IMR-90 (cell line): ENCODE data around the gene E2F4.

Source experiments
- CEBPB ChIP-seq: IDR thresholded peaks from 2 replicates; pipeline ENCODE4 v1.6.1; 2012; ENCODE audit warnings: low read depth, low read length, improper control_type of control experiment
- CHD1 ChIP-seq: IDR thresholded peaks from 2 replicates; pipeline ENCODE4 v1.6.1; 2012; ENCODE audit warnings: low read depth, low read length, improper control_type of control experiment
- CTCF ChIP-seq: conservative IDR thresholded peaks from 2 replicates; pipeline ENCODE4 v1.5.1; 2012; ENCODE audit warnings: mild to moderate bottlenecking, low read depth, low read length, improper control_type of control experiment
- ELK1 ChIP-seq: fragments of 150-350 bp; IDR thresholded peaks from 2 replicates; pipeline ENCODE4 v1.6.1; 2016; ENCODE audit warnings: low read depth, mild to moderate bottlenecking, low read length, moderate library complexity, borderline replicate concordance
- MAZ ChIP-seq: IDR thresholded peaks from 2 replicates; pipeline ENCODE4 v1.6.1; 2012; ENCODE audit warnings: low read depth, mild to moderate bottlenecking, low read length, improper control_type of control experiment, moderate library complexity, borderline replicate concordance
- MXI1 ChIP-seq: IDR thresholded peaks from 2 replicates; pipeline ENCODE4 v1.6.1; 2012; ENCODE audit warnings: low read depth, mild to moderate bottlenecking, low read length, moderate library complexity, borderline replicate concordance
- POLR2A ChIP-seq: IDR thresholded peaks from 2 replicates; pipeline ENCODE4 v1.6.1; 2012; ENCODE audit warnings: mild to moderate bottlenecking, low read depth, low read length
- RCOR1 ChIP-seq: IDR thresholded peaks from 2 replicates; pipeline ENCODE4 v1.6.1; 2012; ENCODE audit warnings: mild to moderate bottlenecking, low read length, improper control_type of control experiment; ENCODE audit not compliant: insufficient replicate concordance
- SMC3 ChIP-seq: fragments of 150-350 bp; IDR thresholded peaks from 2 replicates; pipeline ENCODE4 v1.6.1; 2016; ENCODE audit warnings: low read depth, mild to moderate bottlenecking, antibody characterized with exemption, low read length, moderate library complexity
- TF ChIP-seq, protein P1 (sequence below): fragments of 150-350 bp; IDR thresholded peaks from 2 replicates; pipeline ENCODE4 v1.6.1; 2017; ENCODE audit warnings: mild to moderate bottlenecking, antibody characterized with exemption, low read length, low read depth

DNA sequence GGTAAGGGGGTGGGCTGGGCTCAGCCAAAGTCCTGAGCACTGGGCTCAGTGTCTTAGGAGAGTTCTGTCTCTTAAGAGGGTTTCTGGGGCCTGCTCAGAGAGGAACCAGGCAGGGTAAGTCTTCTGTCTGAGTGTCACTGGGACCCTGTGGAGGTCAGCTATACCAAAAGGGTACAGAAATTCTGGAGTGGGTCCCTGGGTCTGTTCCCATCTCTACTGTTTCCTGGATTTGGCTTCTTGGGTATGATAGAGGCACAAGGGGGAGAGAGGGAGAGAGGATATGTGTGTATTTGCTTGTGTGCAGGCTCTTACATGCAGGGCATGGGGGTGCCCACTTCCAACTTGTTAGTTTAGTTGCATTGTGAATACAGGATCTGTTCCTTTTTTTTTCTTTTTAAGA is 1.6 kb downstream of the E2F4 start:
- no peak for TF ChIP-seq POLR2A
- TF ChIP-seq CTCF, result no peak
- no peak for TF ChIP-seq SMC3
- TF ChIP-seq, protein P1, sequence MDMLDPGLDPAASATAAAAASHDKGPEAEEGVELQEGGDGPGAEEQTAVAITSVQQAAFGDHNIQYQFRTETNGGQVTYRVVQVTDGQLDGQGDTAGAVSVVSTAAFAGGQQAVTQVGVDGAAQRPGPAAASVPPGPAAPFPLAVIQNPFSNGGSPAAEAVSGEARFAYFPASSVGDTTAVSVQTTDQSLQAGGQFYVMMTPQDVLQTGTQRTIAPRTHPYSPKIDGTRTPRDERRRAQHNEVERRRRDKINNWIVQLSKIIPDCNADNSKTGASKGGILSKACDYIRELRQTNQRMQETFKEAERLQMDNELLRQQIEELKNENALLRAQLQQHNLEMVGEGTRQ, result no peak
- TF ChIP-seq CEBPB, result no peak
- TF ChIP-seq MXI1, result no peak
- TF ChIP-seq ELK1, result no peak
- TF ChIP-seq CHD1, result no peak
- no peak for TF ChIP-seq RCOR1
- no peak for TF ChIP-seq MAZ
